ENCODE measurements around the gene CDHR2.

DNA sequence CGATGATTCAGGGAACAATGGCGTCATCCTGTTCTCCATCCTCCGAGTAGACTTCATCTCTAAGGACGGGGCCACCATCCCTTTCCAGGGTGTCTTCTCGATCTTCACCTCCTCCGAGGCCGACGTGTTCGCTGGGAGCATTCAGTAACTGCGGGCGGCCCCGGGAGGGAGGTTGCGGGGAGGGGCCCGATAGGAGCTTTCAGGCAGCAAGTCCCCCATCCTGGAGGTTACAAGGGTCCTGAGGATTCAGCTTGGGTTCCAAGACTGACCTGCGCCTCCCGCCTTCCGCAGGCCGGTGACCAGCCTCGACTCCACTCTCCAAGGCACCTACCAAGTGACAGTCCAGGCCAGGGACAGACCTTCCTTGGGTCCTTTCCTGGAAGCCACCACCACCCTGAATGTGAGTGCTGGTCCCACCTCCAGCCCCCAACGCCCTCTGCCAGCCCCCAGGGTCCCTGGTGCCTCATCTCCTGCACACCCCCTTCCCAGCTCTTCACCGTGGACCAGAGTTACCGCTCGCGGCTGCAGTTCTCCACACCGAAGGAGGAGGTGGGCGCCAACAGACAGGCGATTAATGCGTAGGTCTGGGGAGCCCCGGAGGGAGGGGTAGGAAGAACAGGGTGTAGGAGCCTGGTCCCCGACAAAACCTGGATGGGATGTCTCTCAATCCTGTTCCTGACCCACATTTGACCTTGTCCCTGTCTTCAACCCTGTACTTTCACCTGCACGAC, 40.1 kb downstream of the CDHR2 start:
- TF ChIP-seq CTCF (IDR thresholded peaks at IDR 0.05) (no peak), POLR2A (IDR thresholded peaks at IDR 0.05) (no peak)

Measured in uterus (tissue), 2 donors.